ENCODE measurements around the gene TPD52L2.
"Not testable (repeated sequence)": the region's sequence is repeated elsewhere in the genome, so short reads cannot be mapped to it uniquely, and the experiment has no call there.

The TPD52L2 gene

GRCh38 chr20:63895952-63896263 is 30.8 kb downstream of the TPD52L2 start:
- DNase-seq (ENCODE audit: low spot score), result no peak

GRCh38 chr20:63896264-63897105 is 31.4 kb downstream of the TPD52L2 start:
- peak; percentile 58 for DNase-seq (ENCODE audit: low spot score)

GRCh38 chr20:63897978-63898561 is 33.0 kb downstream of the TPD52L2 start:
- no peak for DNase-seq (ENCODE audit: low spot score)

GRCh38 chr20:63898882-63899558 is 34.0 kb downstream of the TPD52L2 start:
- DNase-seq (ENCODE audit: low spot score), result no peak

GRCh38 chr20:63900413-63900812 is 35.3 kb downstream of the TPD52L2 start:
- no peak for DNase-seq (ENCODE audit: low spot score)

GRCh38 chr20:63903796-63904561 is 38.9 kb downstream of the TPD52L2 start:
- DNase-seq (ENCODE audit: low spot score), result no peak

- no peak for DNase-seq (ENCODE audit: low spot score)
Observed at GRCh38 chr20:63908008-63908682, 43.1 kb downstream of the TPD52L2 start.

GRCh38 chr20:63911176-63911575 is 46.1 kb downstream of the TPD52L2 start:
- peak; percentile 55 for DNase-seq (ENCODE audit: low spot score)

- DNase-seq (ENCODE audit: low spot score), result no peak
Observed at GRCh38 chr20:63913768-63914167, 48.7 kb downstream of the TPD52L2 start.

GRCh38 chr20:63915471-63915870 is 50.4 kb downstream of the TPD52L2 start:
- DNase-seq (ENCODE audit: low spot score), result no peak

- not testable (repeated sequence) for DNase-seq (ENCODE audit: low spot score)
Observed at GRCh38 chr20:63916371-63916939, 51.4 kb downstream of the TPD52L2 start.

GRCh38 chr20:63917811-63918210 is 52.7 kb downstream of the TPD52L2 start:
- DNase-seq (ENCODE audit: low spot score), result no peak

- no peak for DNase-seq (ENCODE audit: low spot score)
Observed at GRCh38 chr20:63919130-63919529, 54.1 kb downstream of the TPD52L2 start.

GRCh38 chr20:63920226-63920625 is 55.2 kb downstream of the TPD52L2 start:
- no peak for DNase-seq (ENCODE audit: low spot score)

- no peak for DNase-seq (ENCODE audit: low spot score)
Observed at GRCh38 chr20:63923651-63924050, 58.6 kb downstream of the TPD52L2 start.

- no peak for DNase-seq (ENCODE audit: low spot score)
Observed at GRCh38 chr20:63924241-63924640, 59.2 kb downstream of the TPD52L2 start.

- no peak for DNase-seq (ENCODE audit: low spot score)
Observed at GRCh38 chr20:63926298-63926697, 61.2 kb downstream of the TPD52L2 start.

- DNase-seq (ENCODE audit: low spot score), result no peak
Observed at GRCh38 chr20:63929071-63929470, 64.0 kb downstream of the TPD52L2 start.

GRCh38 chr20:63929473-63929883 is 64.4 kb downstream of the TPD52L2 start:
- DNase-seq (ENCODE audit: low spot score), result not testable (repeated sequence)

- no peak for DNase-seq (ENCODE audit: low spot score)
Observed at GRCh38 chr20:63930971-63931553, 66.0 kb downstream of the TPD52L2 start.

- no peak for DNase-seq (ENCODE audit: low spot score)
Observed at GRCh38 chr20:63931735-63932134, 66.7 kb downstream of the TPD52L2 start.
